ENCODE results near the gene ZCCHC17.
"Not testable (repeated sequence)": the region's sequence is repeated elsewhere in the genome, so short reads cannot be mapped to it uniquely, and the experiment has no call there.

The ZCCHC17 gene

GRCh38 chr1:31296486-31297276 lies at the start of gene ZCCHC17, which contains the start of gene SNRNP40:
ZCCHC17 (plus strand) TSS chr1:31297032; CDS start chr1:31310099, 13,067 bp downstream.
SNRNP40 (minus strand) TSS chr1:31296788; CDS start chr1:31296751, 37 bp downstream.
- in situ Hi-C loops (cut with HindIII; ENCODE audit: low sequenced_read_pairs): no loop called here

GRCh38 chr1:31248276-31248675 lies 48.6 kb upstream of the ZCCHC17 start:
- in situ Hi-C loops (cut with HindIII; ENCODE audit: low sequenced_read_pairs): no loop called here

- in situ Hi-C loops (cut with HindIII; ENCODE audit: low sequenced_read_pairs): no loop called here
Observed at GRCh38 chr1:31249854-31250253, 47.0 kb upstream of the ZCCHC17 start.

- in situ Hi-C loops (cut with HindIII; ENCODE audit: low sequenced_read_pairs): no loop called here
Observed at GRCh38 chr1:31257213-31257612, 39.6 kb upstream of the ZCCHC17 start.

GRCh38 chr1:31258581-31258980 lies 38.3 kb upstream of the ZCCHC17 start:
- in situ Hi-C loops (cut with HindIII; ENCODE audit: low sequenced_read_pairs): no loop called here

GRCh38 chr1:31259746-31260145 lies 37.1 kb upstream of the ZCCHC17 start:
- in situ Hi-C loops (cut with HindIII; ENCODE audit: low sequenced_read_pairs): loop anchor here (5.0 kb wide), 1 partner anchor 62 kb away; no protein-coding TSS in a partner anchor

- in situ Hi-C loops (cut with HindIII; ENCODE audit: low sequenced_read_pairs): loop anchor here (5.0 kb wide), 1 partner anchor 65 kb away; no protein-coding TSS in a partner anchor
Observed at GRCh38 chr1:31261916-31262315, 34.9 kb upstream of the ZCCHC17 start.

GRCh38 chr1:31262393-31262792 lies 34.4 kb upstream of the ZCCHC17 start:
- in situ Hi-C loops (cut with HindIII; ENCODE audit: low sequenced_read_pairs): loop anchor here (5.0 kb wide), 1 partner anchor 65 kb away; no protein-coding TSS in a partner anchor

- in situ Hi-C loops (cut with HindIII; ENCODE audit: low sequenced_read_pairs): loop anchor here (5.0 kb wide), 1 partner anchor 66 kb away; no protein-coding TSS in a partner anchor
Observed at GRCh38 chr1:31263408-31263807, 33.4 kb upstream of the ZCCHC17 start.

- in situ Hi-C loops (cut with HindIII; ENCODE audit: low sequenced_read_pairs): loop anchor here (5.0 kb wide), 1 partner anchor 68 kb away; no protein-coding TSS in a partner anchor
Observed at GRCh38 chr1:31264790-31265386, 31.9 kb upstream of the ZCCHC17 start.

- in situ Hi-C loops (cut with HindIII; ENCODE audit: low sequenced_read_pairs): no loop called here
Observed at GRCh38 chr1:31266547-31266946, 30.3 kb upstream of the ZCCHC17 start.

GRCh38 chr1:31272369-31272768 lies 24.5 kb upstream of the ZCCHC17 start:
- in situ Hi-C loops (cut with HindIII; ENCODE audit: low sequenced_read_pairs): no loop called here

GRCh38 chr1:31273619-31274018 lies 23.2 kb upstream of the ZCCHC17 start:
- in situ Hi-C loops (cut with HindIII; ENCODE audit: low sequenced_read_pairs): no loop called here

- in situ Hi-C loops (cut with HindIII; ENCODE audit: low sequenced_read_pairs): not testable (repeated sequence)
Observed at GRCh38 chr1:31282426-31282825, 14.4 kb upstream of the ZCCHC17 start.

GRCh38 chr1:31287791-31288190 lies 9.0 kb upstream of the ZCCHC17 start:
- in situ Hi-C loops (cut with HindIII; ENCODE audit: low sequenced_read_pairs): not testable (repeated sequence)

GRCh38 chr1:31289021-31289420 lies 7.8 kb upstream of the ZCCHC17 start:
- in situ Hi-C loops (cut with HindIII; ENCODE audit: low sequenced_read_pairs): no loop called here

- in situ Hi-C loops (cut with HindIII; ENCODE audit: low sequenced_read_pairs): no loop called here
Observed at GRCh38 chr1:31295874-31296485, 852 bp upstream of the ZCCHC17 start.

- in situ Hi-C loops (cut with HindIII; ENCODE audit: low sequenced_read_pairs): no loop called here
Observed at GRCh38 chr1:31297277-31298247, 730 bp downstream of the ZCCHC17 start.

GRCh38 chr1:31299365-31299764 lies 2.5 kb downstream of the ZCCHC17 start:
- in situ Hi-C loops (cut with HindIII; ENCODE audit: low sequenced_read_pairs): no loop called here

- in situ Hi-C loops (cut with HindIII; ENCODE audit: low sequenced_read_pairs): no loop called here
Observed at GRCh38 chr1:31300193-31300592, 3.4 kb downstream of the ZCCHC17 start.
